Colonic mucosa (tissue), 4 donors: ENCODE data around the gene BORCS5. TPM values are rescaled to one million over a fixed set of nuclear protein-coding genes. Genes with fewer than 3 reads are reported as not detected.
A peak's percentile ranks its signal among the peaks of the same experiment; 100 is the strongest.

Source experiments
- DNase-seq: peaks from one replicate; pipeline ENCODE4 v3.0.0-alpha.2; 2020
- H3K27ac ChIP-seq: fragments of 200-600 bp; one replicate; pipeline ENCODE4 v1.8.0; 2021
- H3K27me3 ChIP-seq: fragments of 200-600 bp; one replicate; pipeline ENCODE4 v1.8.0; 2021
- H3K36me3 ChIP-seq: fragments of 200-600 bp; one replicate; pipeline ENCODE4 v1.8.0; 2021
- H3K4me1 ChIP-seq: fragments of 200-600 bp; one replicate; pipeline ENCODE4 v1.8.0; 2021; ENCODE audit warnings: mild to moderate bottlenecking
- H3K4me3 ChIP-seq: fragments of 200-600 bp; one replicate; pipeline ENCODE4 v1.8.0; 2021
- H3K9ac ChIP-seq, 2 donors: one replicate each; pipeline ENCODE4 v1.7.0; 2013; ENCODE audit warnings: control low read depth in 2 of 2, low read depth in 2 of 2, low read length in 2 of 2
- H3K9me3 ChIP-seq: fragments of 200-600 bp; one replicate; pipeline ENCODE4 v1.8.0; 2021
- CTCF ChIP-seq: fragments of 200-600 bp; IDR thresholded peaks from one replicate; pipeline ENCODE4 v1.8.0; 2022; ENCODE audit warnings: antibody characterized with exemption, mild to moderate bottlenecking
- intact Hi-C: fragments of 100-400 bp; cut with DNase I; formaldehyde crosslinking; loops from one replicate; pipeline ENCODE4 v1.14.1; 2022
- total RNA-seq, 2 donors: library from RNA; stranded (reverse); fragmentation: NEBNext Ultra II Directional in 1 of 2; extraction: Animal tissue kit (Norgen Biotek cat#: 25700) in 1 of 2; gene quantifications; one replicate each; pipeline ENCODE4 v1.2.1, GENCODE V29; 2021
- donor health status: healthy.
- donor health status: DM: no; HTN: no; CAD: no.
- donor health status: DM: no; HTN: no; CAD: no.

BORCS5 gene
- total RNA-seq, 2 donors from 2014 or later: 10.7 to 12.4 TPM

- Histone ChIP-seq H3K4me3 (no peak overlapping the region), H3K9me3 (no peaks in the 10 kb centered on the region), H3K9ac (no peak overlapping the region), H3K27me3 (no peaks in the 10 kb centered on the region), H3K36me3 (no peaks in the 10 kb centered on the region), H3K27ac (no peak overlapping the region), H3K4me1 (no peaks in the 10 kb centered on the region)
- intact Hi-C loops: no loop called here
- no peak for TF ChIP-seq CTCF
- DNase-seq: peak; percentile 50
Measured at GRCh38 chr12:12432364-12432763, 75.5 kb downstream of the BORCS5 start.

GRCh38 chr12:12433203-12433731 is 76.4 kb downstream of the BORCS5 start:
- H3K4me1 ChIP-seq: no peaks in the 10 kb centered on the region
- DNase-seq: no peak
- H3K27me3 ChIP-seq: no peaks in the 10 kb centered on the region
- no peak overlapping the region for H3K4me3 ChIP-seq
- intact Hi-C loops: no loop called here
- TF ChIP-seq CTCF: no peak
- H3K9ac ChIP-seq: no peak overlapping the region
- no peak overlapping the region for H3K27ac ChIP-seq
- no peaks in the 10 kb centered on the region for H3K36me3 ChIP-seq
- H3K9me3 ChIP-seq: no peaks in the 10 kb centered on the region

GRCh38 chr12:12436831-12437345 is 80.0 kb downstream of the BORCS5 start:
- Histone ChIP-seq H3K4me1 (no peaks in the 10 kb centered on the region), H3K27ac (no peak overlapping the region), H3K27me3 (no peaks in the 10 kb centered on the region), H3K36me3 (no peaks in the 10 kb centered on the region), H3K9ac (no peak overlapping the region), H3K4me3 (no peak overlapping the region), H3K9me3 (no peaks in the 10 kb centered on the region)
- DNase-seq: no peak
- intact Hi-C loops: no loop called here
- no peak for TF ChIP-seq CTCF

GRCh38 chr12:12439636-12440035 is 82.8 kb downstream of the BORCS5 start:
- Histone ChIP-seq H3K27me3 (no peaks in the 10 kb centered on the region), H3K9me3 (no peaks in the 10 kb centered on the region), H3K27ac (no peak overlapping the region), H3K4me3 (no peak overlapping the region), H3K9ac (no peak overlapping the region), H3K36me3 (no peaks in the 10 kb centered on the region), H3K4me1 (no peaks in the 10 kb centered on the region)
- intact Hi-C loops: no loop called here
- DNase-seq: no peak
- no peak for TF ChIP-seq CTCF

- no peaks in the 10 kb centered on the region for H3K4me1 ChIP-seq
- peak overlapping the region in 1 of 2 donors; percentile 48 for H3K9ac ChIP-seq
- no peaks in the 10 kb centered on the region for H3K27me3 ChIP-seq
- H3K4me3 ChIP-seq: no peak overlapping the region
- no peaks in the 10 kb centered on the region for H3K9me3 ChIP-seq
- H3K27ac ChIP-seq: no peak overlapping the region
- no peaks in the 10 kb centered on the region for H3K36me3 ChIP-seq
- DNase-seq: peak; percentile 29
- TF ChIP-seq CTCF: no peak
- intact Hi-C loops: no loop called here
Measured at GRCh38 chr12:12440784-12441428, 84.0 kb downstream of the BORCS5 start.
